Measurements from ENCODE around the gene ADSS2. TPM values are rescaled to one million over a fixed set of nuclear protein-coding genes. Genes with fewer than 3 reads are reported as not detected.
A peak's percentile ranks its signal among the peaks of the same experiment; 100 is the strongest.

ADSS2 gene
- total and polyA plus RNA-seq, 5 donors = 5.8 to 14.1 (median 9.4) TPM

GRCh38 chr1:244395965-244396364 lies 55.7 kb downstream of the ADSS2 start:
- ATAC-seq = no peak
- intact Hi-C loops (cut with DNase I) = no loop called here
- no peak overlapping the region for H3K4me3 ChIP-seq (ENCODE audit: low read length)

GRCh38 chr1:244394826-244395765 lies 56.6 kb downstream of the ADSS2 start:
- Histone ChIP-seq H3K4me1 (ENCODE audit: control insufficient read depth, insufficient read depth, low read length) (no peaks in the 10 kb centered on the region), H3K27me3 (ENCODE audit: control insufficient read depth, insufficient read depth) (no peaks in the 10 kb centered on the region), H3K9me3 (ENCODE audit: control insufficient read depth, low read length) (no peaks in the 10 kb centered on the region), H3K27ac (ENCODE audit: low read length) (no peak overlapping the region), H3K4me3 (ENCODE audit: low read length) (no peak overlapping the region)
- ATAC-seq (peak; percentile 24 to 39), DNase-seq (no peak)
- intact Hi-C loops (cut with DNase I) = no loop called here
- 72% methylated on average over 15 of the region's 15 CpGs for WGBS

More at GRCh38 chr1:244395965-244396364, 55.7 kb downstream of the ADSS2 start:
- no peaks in the 10 kb centered on the region for H3K4me1 ChIP-seq (ENCODE audit: control insufficient read depth, insufficient read depth, low read length)
- H3K27me3 ChIP-seq (ENCODE audit: control insufficient read depth, insufficient read depth) = no peaks in the 10 kb centered on the region
- WGBS = 75% methylated on average over 5 of the region's 5 CpGs
- H3K27ac ChIP-seq (ENCODE audit: low read length) = no peak overlapping the region
- no peak for DNase-seq
- H3K9me3 ChIP-seq (ENCODE audit: control insufficient read depth, low read length) = no peaks in the 10 kb centered on the region

DNA sequence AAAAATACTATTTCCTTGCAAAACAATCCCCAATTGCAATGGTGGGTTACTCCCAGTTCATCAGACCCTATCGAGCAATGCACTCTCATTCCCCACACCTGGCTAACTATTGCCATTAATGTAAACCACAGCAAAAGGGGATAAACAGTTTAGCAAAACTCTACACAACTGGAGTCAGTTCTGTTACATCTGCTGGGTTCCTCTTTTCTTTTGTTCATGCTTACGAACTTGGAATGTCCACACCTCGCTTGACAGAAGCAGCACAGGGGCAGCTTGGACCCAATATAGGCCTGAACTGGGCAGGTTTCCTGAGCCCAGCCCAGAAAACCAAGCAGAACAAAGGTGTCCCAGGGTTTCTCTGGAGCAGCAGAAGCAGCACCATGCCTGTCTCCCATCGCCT lies 57.4 kb downstream of the ADSS2 start:
- intact Hi-C loops (cut with DNase I) = no loop called here
- ATAC-seq = no peak
- 69% methylated on average over 4 of the region's 4 CpGs for whole genome bisulfite sequencing

GRCh38 chr1:244393604-244394176 lies 58.0 kb downstream of the ADSS2 start:
- Histone ChIP-seq H3K9me3 (ENCODE audit: control insufficient read depth, low read length) (no peaks in the 10 kb centered on the region), H3K27me3 (ENCODE audit: control insufficient read depth, insufficient read depth) (no peaks in the 10 kb centered on the region), H3K27ac (ENCODE audit: low read length) (no peak overlapping the region), H3K4me1 (ENCODE audit: control insufficient read depth, insufficient read depth, low read length) (no peaks in the 10 kb centered on the region), H3K4me3 (ENCODE audit: low read length) (no peak overlapping the region)
- ATAC-seq = no peak
- no peak for DNase-seq
- WGBS = 97% methylated on average over 15 of the region's 15 CpGs
- intact Hi-C loops (cut with DNase I) = no loop called here

More for the DNA sequence above, 57.4 kb downstream of the ADSS2 start:
- H3K27me3 ChIP-seq (ENCODE audit: control insufficient read depth, insufficient read depth) = no peaks in the 10 kb centered on the region
- DNase-seq = no peak
- H3K4me3 ChIP-seq (ENCODE audit: low read length) = no peak overlapping the region
- H3K9me3 ChIP-seq (ENCODE audit: control insufficient read depth, low read length) = no peaks in the 10 kb centered on the region
- H3K27ac ChIP-seq (ENCODE audit: low read length) = no peak overlapping the region
- H3K4me1 ChIP-seq (ENCODE audit: control insufficient read depth, insufficient read depth, low read length) = no peaks in the 10 kb centered on the region

DNA sequence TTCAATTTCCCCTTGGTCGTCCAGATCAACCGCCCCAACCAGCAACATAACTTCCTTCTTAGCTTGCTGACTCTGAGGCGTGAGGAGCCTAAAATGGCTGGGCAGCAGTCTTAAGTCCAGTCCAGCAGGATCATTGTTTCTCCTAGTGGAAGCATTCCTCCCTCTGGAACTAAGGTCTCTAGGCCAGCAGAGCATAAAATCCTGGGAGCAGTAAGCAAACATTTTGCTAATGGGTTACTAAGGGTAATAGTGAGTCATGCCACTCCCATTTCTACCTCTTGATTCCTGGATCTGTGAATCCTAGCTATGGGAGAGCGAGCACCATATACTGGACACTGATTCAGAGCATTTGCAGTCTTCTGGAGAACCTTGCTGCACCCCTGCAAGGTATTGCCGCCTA lies 59.9 kb downstream of the ADSS2 start:
- Histone ChIP-seq H3K9me3 (ENCODE audit: control insufficient read depth, low read length) (no peaks in the 10 kb centered on the region), H3K4me3 (ENCODE audit: low read length) (no peak overlapping the region), H3K27ac (ENCODE audit: low read length) (no peak overlapping the region), H3K27me3 (ENCODE audit: control insufficient read depth, insufficient read depth) (no peaks in the 10 kb centered on the region), H3K4me1 (ENCODE audit: control insufficient read depth, insufficient read depth, low read length) (no peaks in the 10 kb centered on the region)
- DNase-seq (no peak), ATAC-seq (no peak)
- 95% methylated on average over 5 of the region's 5 CpGs for WGBS
- intact Hi-C loops (cut with DNase I) = no loop called here

- intact Hi-C loops (cut with DNase I) = no loop called here
- no peak overlapping the region for H3K4me3 ChIP-seq (ENCODE audit: low read length)
- no peaks in the 10 kb centered on the region for H3K27me3 ChIP-seq (ENCODE audit: control insufficient read depth, insufficient read depth)
- H3K9me3 ChIP-seq (ENCODE audit: control insufficient read depth, low read length) = no peaks in the 10 kb centered on the region
- DNase-seq (no peak), ATAC-seq (no peak)
- H3K27ac ChIP-seq (ENCODE audit: low read length) = no peak overlapping the region
- WGBS = 89% methylated on average over 7 of the region's 7 CpGs
- no peaks in the 10 kb centered on the region for H3K4me1 ChIP-seq (ENCODE audit: control insufficient read depth, insufficient read depth, low read length)
Measured at GRCh38 chr1:244388961-244389360, 62.7 kb downstream of the ADSS2 start.

- H3K4me3 ChIP-seq (ENCODE audit: low read length) = no peak overlapping the region
- H3K27ac ChIP-seq (ENCODE audit: low read length) = no peak overlapping the region
- H3K4me1 ChIP-seq (ENCODE audit: control insufficient read depth, insufficient read depth, low read length) = no peaks in the 10 kb centered on the region
- intact Hi-C loops (cut with DNase I) = no loop called here
- no peaks in the 10 kb centered on the region for H3K9me3 ChIP-seq (ENCODE audit: control insufficient read depth, low read length)
- ATAC-seq (no peak), DNase-seq (no peak)
- H3K27me3 ChIP-seq (ENCODE audit: control insufficient read depth, insufficient read depth) = no peaks in the 10 kb centered on the region
- 63% methylated on average over 1 of the region's 1 CpG for WGBS
Measured at GRCh38 chr1:244387415-244387814, 64.3 kb downstream of the ADSS2 start.

DNA sequence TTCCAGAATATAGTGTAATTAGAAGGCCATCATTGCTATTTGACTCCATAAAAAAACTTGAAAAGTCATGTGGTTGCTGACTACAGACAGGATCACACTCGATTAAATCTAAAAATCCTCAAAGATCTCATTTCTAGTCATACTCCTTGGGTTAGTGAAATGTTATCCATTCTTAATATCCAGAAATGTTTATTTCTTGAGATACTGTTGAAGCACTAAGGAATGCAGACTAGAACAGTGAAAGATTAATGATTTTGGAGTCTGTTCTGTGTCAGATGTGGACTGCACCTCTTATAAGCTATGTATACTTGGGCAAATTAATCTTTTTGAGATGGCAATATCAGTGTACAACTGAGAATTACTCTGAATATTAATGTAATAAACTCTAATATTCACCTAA lies 65.1 kb downstream of the ADSS2 start:
- intact Hi-C loops (cut with DNase I) = no loop called here
- ATAC-seq (no peak), DNase-seq (no peak)
- Histone ChIP-seq H3K27ac (ENCODE audit: low read length) (no peak overlapping the region), H3K27me3 (ENCODE audit: control insufficient read depth, insufficient read depth) (no peaks in the 10 kb centered on the region), H3K4me3 (ENCODE audit: low read length) (no peak overlapping the region), H3K4me1 (ENCODE audit: control insufficient read depth, insufficient read depth, low read length) (no peaks in the 10 kb centered on the region), H3K9me3 (ENCODE audit: control insufficient read depth, low read length) (no peaks in the 10 kb centered on the region)
- 90% methylated on average over 1 of the region's 1 CpG for WGBS

- intact Hi-C loops (cut with DNase I) = no loop called here
- Histone ChIP-seq H3K27ac (ENCODE audit: low read length) (no peak overlapping the region), H3K27me3 (ENCODE audit: control insufficient read depth, insufficient read depth) (no peaks in the 10 kb centered on the region), H3K9me3 (ENCODE audit: control insufficient read depth, low read length) (no peaks in the 10 kb centered on the region), H3K4me1 (ENCODE audit: control insufficient read depth, insufficient read depth, low read length) (no peaks in the 10 kb centered on the region), H3K4me3 (ENCODE audit: low read length) (no peak overlapping the region)
- no peak for ATAC-seq
- WGBS = 93% methylated on average over 3 of the region's 3 CpGs
- DNase-seq = no peak
Measured at GRCh38 chr1:244384066-244384465, 67.6 kb downstream of the ADSS2 start.

DNA sequence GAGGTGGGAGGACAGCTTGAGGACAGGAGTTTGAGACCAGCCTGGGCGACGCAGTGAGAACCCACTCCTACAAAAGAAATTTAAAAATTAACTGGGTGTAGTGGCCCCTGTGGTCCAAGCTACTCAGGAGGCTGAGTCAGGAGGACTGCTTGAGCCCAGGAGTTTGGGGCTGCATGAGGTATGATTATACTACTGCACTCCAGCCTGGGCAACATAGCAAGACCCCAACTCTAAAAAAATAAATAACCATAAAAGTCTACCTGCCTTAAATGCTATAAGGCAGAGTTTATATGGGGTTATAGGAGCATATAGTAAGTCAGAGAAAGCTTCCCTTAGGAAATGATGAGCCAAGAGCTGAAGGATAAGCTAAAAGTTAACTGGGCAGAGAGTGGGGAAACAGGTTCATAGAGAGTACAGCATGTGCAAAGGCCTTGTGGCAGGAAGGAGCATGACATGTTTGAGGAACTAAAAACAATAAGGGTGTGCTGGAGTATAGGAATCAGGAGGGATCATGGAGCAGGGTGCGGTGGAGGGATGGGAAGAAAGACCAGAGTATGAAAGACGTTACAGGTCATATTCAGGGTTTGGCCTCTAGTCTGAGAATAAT lies 68.3 kb downstream of the ADSS2 start:
- intact Hi-C loops (cut with DNase I) = no loop called here
- H3K27ac ChIP-seq (ENCODE audit: low read length) = no peak overlapping the region
- H3K27me3 ChIP-seq (ENCODE audit: control insufficient read depth, insufficient read depth) = no peaks in the 10 kb centered on the region
- no peaks in the 10 kb centered on the region for H3K9me3 ChIP-seq (ENCODE audit: control insufficient read depth, low read length)
- DNase-seq (no peak), ATAC-seq (no peak)
- H3K4me1 ChIP-seq (ENCODE audit: control insufficient read depth, insufficient read depth, low read length) = no peaks in the 10 kb centered on the region
- no peak overlapping the region for H3K4me3 ChIP-seq (ENCODE audit: low read length)
- 86% methylated on average over 4 of the region's 4 CpGs for WGBS

- ATAC-seq = no peak
- Histone ChIP-seq H3K9me3 (ENCODE audit: control insufficient read depth, low read length) (no peaks in the 10 kb centered on the region), H3K4me3 (ENCODE audit: low read length) (no peak overlapping the region), H3K27ac (ENCODE audit: low read length) (no peak overlapping the region), H3K4me1 (ENCODE audit: control insufficient read depth, insufficient read depth, low read length) (no peaks in the 10 kb centered on the region), H3K27me3 (ENCODE audit: control insufficient read depth, insufficient read depth) (no peaks in the 10 kb centered on the region)
- WGBS = 81% methylated on average over 7 of the region's 7 CpGs
- intact Hi-C loops (cut with DNase I) = no loop called here
- no peak for DNase-seq
Measured at GRCh38 chr1:244381878-244382565, 69.7 kb downstream of the ADSS2 start.
